HG03565 (cell line): Measurements from ENCODE around the gene PRPF4.

Source experiments
- ATAC-seq: cut with Tn5 transposase; IDR thresholded peaks from one replicate; pipeline ENCODE4 v1.9.1; 2021; ENCODE audit warnings: mild to moderate bottlenecking, moderate library complexity; ENCODE audit not compliant: unreplicated experiment

The PRPF4 gene

GRCh38 chr9:113310538-113310937, 35.1 kb downstream of the PRPF4 start:
- ATAC-seq = no peak

- ATAC-seq = no peak
Observed at GRCh38 chr9:113311961-113312360, 36.5 kb downstream of the PRPF4 start.

DNA sequence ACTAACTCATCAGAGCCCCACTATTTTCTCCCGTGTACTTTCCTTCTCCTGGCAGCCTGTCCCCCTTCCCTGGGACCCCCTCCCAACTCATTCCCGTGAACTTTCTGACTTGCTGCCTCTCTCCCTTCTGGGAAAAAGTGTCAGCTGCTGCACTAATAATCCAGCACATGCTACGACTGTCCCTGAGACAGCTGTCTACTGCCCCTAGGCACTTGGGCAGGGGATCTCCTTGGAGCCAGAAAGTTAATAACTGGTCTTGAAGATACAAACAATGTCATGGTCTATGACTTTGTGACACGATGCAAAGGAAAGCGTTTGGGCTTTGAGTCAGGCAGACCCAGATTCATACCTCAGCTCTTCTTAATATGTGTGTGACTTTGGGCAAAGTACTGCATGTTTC, 37.8 kb downstream of the PRPF4 start:
- no peak for ATAC-seq

DNA sequence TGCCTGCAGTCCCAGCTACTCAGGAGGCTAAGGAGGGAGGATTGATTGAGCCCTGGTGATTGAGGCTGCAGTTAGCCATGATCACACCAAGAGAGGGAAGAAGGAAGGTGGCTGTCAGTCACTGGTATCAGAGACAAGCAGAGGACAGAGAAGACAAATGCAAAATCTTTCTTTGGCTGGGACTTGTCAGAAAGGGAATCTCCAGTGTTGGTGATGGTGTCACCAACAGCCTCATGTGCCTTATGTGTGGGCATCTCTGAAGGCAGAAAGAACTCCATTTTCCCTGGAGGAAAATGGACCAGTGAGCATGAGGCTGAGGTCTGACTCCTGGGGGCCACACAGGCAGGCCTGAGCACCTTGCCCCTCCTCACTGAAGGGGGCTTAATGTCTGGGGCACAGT, 39.8 kb downstream of the PRPF4 start:
- ATAC-seq = no peak

DNA sequence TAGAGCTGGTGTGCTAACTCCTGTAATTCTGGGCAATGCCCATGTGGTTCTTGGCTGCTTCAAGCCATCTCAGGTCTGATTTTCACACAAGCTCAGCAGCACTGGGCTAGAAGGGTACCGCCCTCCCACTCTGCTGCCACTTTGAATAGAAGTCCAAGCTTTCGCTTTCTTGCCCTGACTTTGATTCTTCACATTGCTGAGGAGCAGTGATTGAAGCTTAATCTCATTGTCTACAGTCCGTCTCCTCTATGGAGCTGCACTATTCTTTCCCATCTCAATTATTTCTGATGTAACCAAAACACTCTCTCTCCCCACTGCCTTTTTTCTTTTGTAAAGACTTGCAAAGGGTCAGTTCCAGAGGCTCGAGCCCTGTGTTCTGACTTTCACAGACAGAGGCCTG, 40.6 kb downstream of the PRPF4 start:
- no peak for ATAC-seq

GRCh38 chr9:113317777-113318176, 42.3 kb downstream of the PRPF4 start:
- no peak for ATAC-seq

GRCh38 chr9:113319054-113319453, 43.6 kb downstream of the PRPF4 start:
- no peak for ATAC-seq

- no peak for ATAC-seq
Observed at GRCh38 chr9:113320051-113320450, 44.6 kb downstream of the PRPF4 start.

DNA sequence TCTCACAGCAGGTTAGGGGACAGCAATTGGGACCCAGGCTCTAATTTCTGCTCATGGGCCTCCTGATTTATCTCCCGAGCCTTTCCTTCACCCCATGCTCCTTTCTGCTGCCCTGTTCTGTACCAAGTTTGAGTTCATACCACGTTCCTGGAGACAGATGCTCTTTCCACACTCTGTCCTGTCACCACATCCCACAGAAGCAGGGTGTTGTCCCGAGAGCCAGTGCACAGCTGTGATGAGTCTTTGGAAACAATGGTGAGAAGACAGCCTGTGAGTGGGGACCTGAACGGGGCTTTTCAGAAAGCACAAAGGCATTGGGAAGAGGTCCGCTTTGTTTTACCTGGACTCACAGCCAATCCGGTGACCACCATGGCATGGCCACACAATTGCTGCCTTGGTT, 47.2 kb downstream of the PRPF4 start:
- ATAC-seq = no peak

- no peak for ATAC-seq
Observed at GRCh38 chr9:113326230-113326629, 50.8 kb downstream of the PRPF4 start.

- no peak for ATAC-seq
Observed at GRCh38 chr9:113328045-113328782, 52.8 kb downstream of the PRPF4 start.

DNA sequence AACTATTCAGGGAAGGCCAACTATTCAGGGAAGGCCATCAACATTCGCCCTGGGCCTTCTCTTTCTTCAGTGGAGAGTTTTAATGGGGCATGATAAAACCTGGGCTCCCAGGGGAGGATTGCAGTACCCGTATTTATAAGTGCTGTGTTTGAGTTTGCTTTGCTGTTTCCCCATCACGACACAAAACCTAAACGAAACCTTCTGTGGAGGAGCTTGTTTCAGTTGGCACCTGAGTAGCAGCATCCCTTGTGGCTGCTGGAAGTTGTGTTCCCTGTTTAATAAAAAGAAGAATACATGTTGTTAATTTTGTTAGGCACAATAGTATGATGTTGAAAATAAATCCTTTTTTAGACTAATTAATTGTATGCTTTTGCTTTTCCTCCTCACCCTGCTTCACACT, 56.3 kb downstream of the PRPF4 start:
- ATAC-seq = no peak

DNA sequence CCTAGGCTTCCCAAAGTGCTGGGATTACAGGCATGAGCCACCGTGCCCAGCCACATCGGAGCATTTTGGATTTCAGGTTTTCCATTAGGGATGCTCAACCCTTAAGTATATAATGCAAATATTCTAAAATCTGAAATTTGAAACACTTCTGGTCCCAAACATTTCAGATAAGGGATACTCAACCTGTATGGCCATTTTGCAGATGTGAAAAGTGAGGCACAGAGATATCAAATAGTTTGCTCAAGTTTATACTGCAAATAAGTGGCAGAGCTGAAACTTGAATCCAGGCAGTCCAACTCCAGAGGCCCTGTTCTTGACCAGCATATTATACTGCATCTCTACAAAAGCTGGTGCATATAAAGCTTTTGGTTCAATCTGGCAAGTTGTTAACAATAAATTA, 62.3 kb downstream of the PRPF4 start:
- ATAC-seq = no peak

DNA sequence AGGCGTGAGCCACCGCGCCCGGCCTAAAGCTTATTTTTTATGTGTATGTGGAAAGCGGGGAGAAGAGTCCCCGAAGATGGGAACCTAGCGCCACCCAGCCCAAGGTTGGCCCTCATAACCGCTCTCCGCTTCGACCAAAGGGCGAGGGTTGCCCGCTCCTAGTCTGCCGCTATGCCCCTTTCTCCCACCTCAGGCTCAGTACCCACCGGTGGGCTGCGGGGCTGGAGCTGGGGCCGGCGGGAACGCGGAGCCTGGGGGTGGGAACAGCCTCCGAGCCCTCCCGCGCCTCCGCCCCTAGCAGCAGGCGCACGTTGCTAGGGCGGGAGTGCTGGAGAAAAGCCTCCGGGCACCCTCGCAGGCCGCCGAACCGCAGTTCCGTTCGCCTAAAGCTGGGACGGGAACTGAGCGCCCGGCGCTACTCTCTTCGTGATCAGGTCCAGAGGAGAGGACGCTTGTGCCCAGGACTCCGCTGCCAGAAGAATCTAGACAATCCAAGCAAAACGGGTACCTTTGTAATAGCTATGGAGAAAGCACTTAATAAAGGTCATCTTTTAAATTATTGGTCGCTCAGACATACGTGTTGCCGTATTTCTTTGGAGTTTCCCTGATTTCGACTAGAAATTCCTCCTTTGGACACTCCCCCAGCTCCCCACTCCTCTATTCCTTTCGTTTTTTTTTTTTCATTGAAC, 64.7 kb downstream of the PRPF4 start, which contains the start of gene WDR31:
Gene WDR31, minus strand, starts transcription at position 265 of the 689 bp plus-strand sequence. CDS start 8,253 bp downstream, outside the sequence.
- ATAC-seq = peak; percentile 87

- no peak for ATAC-seq
Observed at GRCh38 chr9:113341712-113342410, 66.4 kb downstream of the PRPF4 start.
